Esophagus muscularis mucosa (tissue), 3 donors: ENCODE data around the gene GPR61.

Source experiments
- POLR2A ChIP-seq: fragments of 450-650 bp; IDR thresholded peaks from one replicate; pipeline ENCODE4 v1.6.1; 2017; ENCODE audit warnings: antibody characterized with exemption, moderate library complexity, mild to moderate bottlenecking, low read depth
- POLR2AphosphoS5 ChIP-seq, 2 donors: sonication (generic); formaldehyde crosslinking; IDR thresholded peaks; one replicate each; pipeline ENCODE4 v1.6.1; 2017; ENCODE audit warnings: antibody characterized with exemption in 2 of 2
- TF ChIP-seq, protein P1 (sequence below), 3 experiments: fragments of 200-600 bp in 2 of 3; fragments of 450-650 bp in 1 of 3; sonication (generic) in 2 of 3; IDR thresholded peaks; one replicate each; pipeline ENCODE4 v1.5.1; 2017 to 2019; ENCODE audit warnings: antibody characterized with exemption in 3 of 3, mild to moderate bottlenecking in 2 of 3, moderate library complexity in 1 of 3

DNA sequence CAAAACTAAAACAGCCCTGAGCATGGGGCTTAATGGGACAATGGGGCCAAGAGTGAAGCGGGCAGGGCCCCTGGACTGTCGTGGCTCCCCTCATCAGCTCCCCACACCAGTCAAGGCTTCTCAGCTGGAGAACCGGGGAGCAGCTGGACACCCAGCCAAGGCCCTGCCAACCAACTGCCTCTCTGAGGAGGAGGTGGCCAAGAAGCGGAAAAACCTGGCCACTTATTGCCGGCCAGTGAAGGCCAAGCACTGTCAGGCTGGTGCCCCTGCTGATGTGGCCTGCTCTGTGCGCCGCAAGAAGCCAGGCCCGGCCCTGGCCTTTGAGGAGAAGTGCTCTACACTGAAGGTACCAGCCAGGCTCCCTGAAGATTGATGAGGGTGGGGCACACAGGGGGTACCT, 48.3 kb upstream of the GPR61 start:
- TF ChIP-seq, protein P1, sequence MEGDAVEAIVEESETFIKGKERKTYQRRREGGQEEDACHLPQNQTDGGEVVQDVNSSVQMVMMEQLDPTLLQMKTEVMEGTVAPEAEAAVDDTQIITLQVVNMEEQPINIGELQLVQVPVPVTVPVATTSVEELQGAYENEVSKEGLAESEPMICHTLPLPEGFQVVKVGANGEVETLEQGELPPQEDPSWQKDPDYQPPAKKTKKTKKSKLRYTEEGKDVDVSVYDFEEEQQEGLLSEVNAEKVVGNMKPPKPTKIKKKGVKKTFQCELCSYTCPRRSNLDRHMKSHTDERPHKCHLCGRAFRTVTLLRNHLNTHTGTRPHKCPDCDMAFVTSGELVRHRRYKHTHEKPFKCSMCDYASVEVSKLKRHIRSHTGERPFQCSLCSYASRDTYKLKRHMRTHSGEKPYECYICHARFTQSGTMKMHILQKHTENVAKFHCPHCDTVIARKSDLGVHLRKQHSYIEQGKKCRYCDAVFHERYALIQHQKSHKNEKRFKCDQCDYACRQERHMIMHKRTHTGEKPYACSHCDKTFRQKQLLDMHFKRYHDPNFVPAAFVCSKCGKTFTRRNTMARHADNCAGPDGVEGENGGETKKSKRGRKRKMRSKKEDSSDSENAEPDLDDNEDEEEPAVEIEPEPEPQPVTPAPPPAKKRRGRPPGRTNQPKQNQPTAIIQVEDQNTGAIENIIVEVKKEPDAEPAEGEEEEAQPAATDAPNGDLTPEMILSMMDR (IDR thresholded peaks at IDR 0.05) = no peak
- no peak for TF ChIP-seq POLR2AphosphoS5 (IDR thresholded peaks at IDR 0.05)
- TF ChIP-seq POLR2A = no peak
